Prostate gland (tissue), 2 donors: ENCODE measurements around the gene RXRA. TPM values are rescaled to one million over a fixed set of nuclear protein-coding genes. Genes with fewer than 3 reads are reported as not detected.

ENCODE experiments used
- DNase-seq: peaks from one replicate; pipeline ENCODE4 v3.0.0-alpha.2; 2019; ENCODE audit warnings: low spot score
- H3K27ac ChIP-seq, 2 donors: fragments of 200-600 bp; sonication (generic); 2 replicates each; pipeline ENCODE4 v1.5.1; 2017 to 2019
- H3K27me3 ChIP-seq: fragments of 200-600 bp; sonication (generic); replicated peaks from 2 replicates; pipeline ENCODE4 v1.5.1; 2019; ENCODE audit not compliant: insufficient read depth
- H3K36me3 ChIP-seq, 2 donors: fragments of 200-600 bp; sonication (generic); 1 replicate in 1 of 2; 2 replicates in 1 of 2; pipeline versions ENCODE4 v1.5.1 to v1.8.1; 2017 to 2019
- H3K4me1 ChIP-seq: fragments of 200-600 bp; sonication (generic); replicated peaks from 2 replicates; pipeline ENCODE4 v1.5.1; 2019
- H3K4me3 ChIP-seq, 2 donors: fragments of 200-600 bp; sonication (generic); 2 replicates each; pipeline ENCODE4 v1.5.1; 2017 to 2019
- H3K9me3 ChIP-seq: fragments of 200-600 bp; sonication (generic); 2 replicates; pipeline ENCODE4 v1.5.1; 2017
- CTCF ChIP-seq, 4 experiments: fragments of 200-600 bp in 2 of 4; fragments of 450-650 bp in 2 of 4; sonication (generic) in 2 of 4; IDR thresholded peaks; 1 replicate in 3 of 4; 2 replicates in 1 of 4; pipeline ENCODE4 v1.5.1; 2016 to 2019; ENCODE audit warnings: antibody characterized with exemption in 4 of 4, mild to moderate bottlenecking in 2 of 4, moderate library complexity in 2 of 4
- POLR2A ChIP-seq: fragments of 450-650 bp; IDR thresholded peaks from one replicate; pipeline ENCODE4 v1.6.1; 2016; ENCODE audit warnings: antibody characterized with exemption, mild to moderate bottlenecking
- POLR2AphosphoS5 ChIP-seq: sonication (generic); formaldehyde crosslinking; IDR thresholded peaks from one replicate; pipeline ENCODE4 v1.6.1; 2017; ENCODE audit warnings: antibody characterized with exemption
- WGBS: methylation state at CpG from one replicate; pipeline ENCODE4 v1.1.5; 2018; 5-methylcytosine and 5-hydroxymethylcytosine counted together
- intact Hi-C: fragments of 100-400 bp; cut with DNase I; formaldehyde crosslinking; loops from one replicate; pipeline ENCODE4 v1.14.2; 2022
- total RNA-seq, 2 donors: library from RNA; depleted of rRNA; stranded (reverse); fragments of >200 nt; gene quantifications; one replicate each; pipeline ENCODE4 v1.1.0, GENCODE V29; 2016

The RXRA gene
- total RNA-seq, 2 donors from 2014 or later = 69.5 to 84.1 TPM

- no peaks in the 10 kb centered on the region for H3K36me3 ChIP-seq
- intact Hi-C loops = loop anchor here (5.0 to 10.0 kb wide), 2 partner anchors 61 to 373 kb away; partner anchors contain the start of gene BRD3
- TF ChIP-seq POLR2A (no peak), POLR2AphosphoS5 (peak; percentile 25), CTCF (IDR thresholded peaks at IDR 0.05) (peak in 2 of 4 experiments; percentile 49 to 63)
- H3K27me3 ChIP-seq = no peaks in the 10 kb centered on the region
- H3K9me3 ChIP-seq = no peaks in the 10 kb centered on the region
- peaks cover 44% of the 10 kb centered on the region for H3K4me1 ChIP-seq
- H3K27ac ChIP-seq = peak overlapping the region; percentile 94 to 96
- 59% methylated on average over 18 of the region's 19 CpGs for WGBS
- no peak for DNase-seq
- H3K4me3 ChIP-seq = no peak overlapping the region
These were observed 112.0 kb downstream of the RXRA start for GRCh38 chr9:134438195-134438788.

- 89% methylated on average over 23 of the region's 23 CpGs for WGBS
- Histone ChIP-seq H3K27ac (no peak overlapping the region), H3K4me3 (no peak overlapping the region), H3K27me3 (no peaks in the 10 kb centered on the region), H3K9me3 (no peaks in the 10 kb centered on the region), H3K4me1 (peaks cover 38% of the 10 kb centered on the region), H3K36me3 (no peaks in the 10 kb centered on the region)
- intact Hi-C loops = loop anchor here (5.0 to 10.0 kb wide), 2 partner anchors 62 to 375 kb away; partner anchors contain the start of gene BRD3
- TF ChIP-seq CTCF (IDR thresholded peaks at IDR 0.05) = no peak
- TF ChIP-seq POLR2AphosphoS5 = no peak
- no peak for TF ChIP-seq POLR2A
- DNase-seq = no peak
These were observed 113.1 kb downstream of the RXRA start for GRCh38 chr9:134439368-134439784.

- intact Hi-C loops = loop anchor here (2.0 kb wide), 1 partner anchor 114 kb away; the partner anchor contains the start of gene RXRA
- Histone ChIP-seq H3K27ac (no peak overlapping the region), H3K9me3 (no peaks in the 10 kb centered on the region), H3K4me3 (no peak overlapping the region), H3K36me3 (no peaks in the 10 kb centered on the region), H3K27me3 (no peaks in the 10 kb centered on the region), H3K4me1 (peaks cover 27% of the 10 kb centered on the region)
- no peak for DNase-seq
- WGBS = 76% methylated on average over 16 of the region's 16 CpGs
- TF ChIP-seq POLR2A = no peak
These were observed 114.5 kb downstream of the RXRA start for GRCh38 chr9:134440636-134441226.

- 69% methylated on average over 26 of the region's 26 CpGs for WGBS
- TF ChIP-seq POLR2AphosphoS5 = no peak
- no peak for TF ChIP-seq POLR2A
- TF ChIP-seq CTCF (IDR thresholded peaks at IDR 0.05) = no peak
- no peak for DNase-seq
- H3K27me3 ChIP-seq = no peaks in the 10 kb centered on the region
- H3K36me3 ChIP-seq = no peaks in the 10 kb centered on the region
- intact Hi-C loops = loop anchor here (2.0 kb wide), 1 partner anchor 115 kb away; the partner anchor contains the start of gene RXRA
- no peak overlapping the region for H3K27ac ChIP-seq
- no peaks in the 10 kb centered on the region for H3K9me3 ChIP-seq
- H3K4me1 ChIP-seq = peaks cover 19% of the 10 kb centered on the region
- H3K4me3 ChIP-seq = no peak overlapping the region
These were observed 115.2 kb downstream of the RXRA start for GRCh38 chr9:134441227-134442084.

GRCh38 chr9:134442085-134442474, 115.8 kb downstream of the RXRA start:
- Histone ChIP-seq H3K36me3 (no peaks in the 10 kb centered on the region), H3K4me3 (no peak overlapping the region), H3K27ac (no peak overlapping the region), H3K27me3 (no peaks in the 10 kb centered on the region), H3K9me3 (no peaks in the 10 kb centered on the region), H3K4me1 (peaks cover 17% of the 10 kb centered on the region)
- no peak for DNase-seq
- TF ChIP-seq CTCF (IDR thresholded peaks at IDR 0.05) (no peak), POLR2AphosphoS5 (no peak), POLR2A (no peak)
- 16% methylated on average over 12 of the region's 12 CpGs for WGBS
- intact Hi-C loops = no loop called here
